Neural crest cell (in vitro differentiated cells): ENCODE data around the gene DYNLRB1. TPM values are rescaled to one million over a fixed set of nuclear protein-coding genes. Genes with fewer than 3 reads are reported as not detected.

ENCODE experiments used
- DNase-seq: peaks from one replicate; pipeline ENCODE4 v3.0.0; 2021; ENCODE audit warnings: low read depth, mixed read lengths, low spot score
- H3K27ac Mint-ChIP-seq: one replicate; pipeline ENCODE4 v1.8.0; 2021; ENCODE audit warnings: mild to moderate bottlenecking, mixed read lengths; ENCODE audit not compliant: unreplicated experiment
- H3K27me3 Mint-ChIP-seq: 2 replicates; pipeline ENCODE4 v1.8.0; 2021; ENCODE audit warnings: low read depth, mild to moderate bottlenecking, mixed read lengths
- H3K36me3 Mint-ChIP-seq: 2 replicates; pipeline ENCODE4 v1.8.0; 2021; ENCODE audit warnings: low read depth, mild to moderate bottlenecking, mixed read lengths
- H3K4me1 Mint-ChIP-seq: 2 replicates; pipeline ENCODE4 v1.8.0; 2021; ENCODE audit warnings: mixed read lengths
- H3K4me3 Mint-ChIP-seq: one replicate; pipeline ENCODE4 v1.8.0; 2021; ENCODE audit warnings: mild to moderate bottlenecking, mixed read lengths
- H3K9me3 Mint-ChIP-seq: 2 replicates; pipeline ENCODE4 v1.8.0; 2021; ENCODE audit warnings: mixed read lengths
- total RNA-seq: library from RNA; stranded (reverse); gene quantifications from 2 replicates; pipeline ENCODE4 v1.2.1, GENCODE V29; 2021
- TF ChIP-seq, protein P1 (sequence below): fragments of 200-600 bp; sonication (generic); conservative IDR thresholded peaks from 2 replicates; pipeline ENCODE4 v1.5.0; 2021; ENCODE audit warnings: antibody characterized with exemption, mild to moderate bottlenecking

Gene DYNLRB1
- total RNA-seq, 1 donor from 2014 or later = 151 TPM

DNA sequence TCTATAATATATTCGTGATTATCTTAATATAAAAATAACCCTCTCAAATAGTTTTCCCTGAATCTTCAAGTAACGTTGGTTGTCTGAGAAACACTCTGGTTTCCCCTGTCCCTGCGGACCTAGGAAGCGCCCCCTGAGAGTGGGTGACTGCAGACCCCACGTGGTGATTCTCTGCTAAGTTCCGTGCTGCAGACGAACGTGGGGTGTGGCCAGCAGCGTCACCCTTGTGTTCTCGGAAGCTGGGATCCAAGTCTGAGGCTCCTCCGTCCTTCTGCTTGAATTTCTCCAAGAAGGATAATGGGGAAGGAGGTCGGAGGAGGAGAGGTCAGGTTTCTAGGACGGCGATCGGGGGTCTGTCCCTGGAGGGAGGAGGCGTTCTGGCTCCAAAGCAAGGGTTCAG lies 25.7 kb downstream of the DYNLRB1 start:
- Mint-ChIP-seq H3K36me3 (peaks cover 18% of the 10 kb centered on the region), H3K27ac (no peak overlapping the region), H3K4me1 (peaks cover 5% of the 10 kb centered on the region), H3K9me3 (no peaks in the 10 kb centered on the region), H3K27me3 (peaks cover 6% of the 10 kb centered on the region), H3K4me3 (no peak overlapping the region)
- no peak for DNase-seq
- TF ChIP-seq, protein P1, sequence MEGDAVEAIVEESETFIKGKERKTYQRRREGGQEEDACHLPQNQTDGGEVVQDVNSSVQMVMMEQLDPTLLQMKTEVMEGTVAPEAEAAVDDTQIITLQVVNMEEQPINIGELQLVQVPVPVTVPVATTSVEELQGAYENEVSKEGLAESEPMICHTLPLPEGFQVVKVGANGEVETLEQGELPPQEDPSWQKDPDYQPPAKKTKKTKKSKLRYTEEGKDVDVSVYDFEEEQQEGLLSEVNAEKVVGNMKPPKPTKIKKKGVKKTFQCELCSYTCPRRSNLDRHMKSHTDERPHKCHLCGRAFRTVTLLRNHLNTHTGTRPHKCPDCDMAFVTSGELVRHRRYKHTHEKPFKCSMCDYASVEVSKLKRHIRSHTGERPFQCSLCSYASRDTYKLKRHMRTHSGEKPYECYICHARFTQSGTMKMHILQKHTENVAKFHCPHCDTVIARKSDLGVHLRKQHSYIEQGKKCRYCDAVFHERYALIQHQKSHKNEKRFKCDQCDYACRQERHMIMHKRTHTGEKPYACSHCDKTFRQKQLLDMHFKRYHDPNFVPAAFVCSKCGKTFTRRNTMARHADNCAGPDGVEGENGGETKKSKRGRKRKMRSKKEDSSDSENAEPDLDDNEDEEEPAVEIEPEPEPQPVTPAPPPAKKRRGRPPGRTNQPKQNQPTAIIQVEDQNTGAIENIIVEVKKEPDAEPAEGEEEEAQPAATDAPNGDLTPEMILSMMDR = no peak

GRCh38 chr20:34542439-34542838 lies 26.2 kb downstream of the DYNLRB1 start:
- Mint-ChIP-seq H3K27me3 (peaks cover 6% of the 10 kb centered on the region), H3K4me3 (no peak overlapping the region), H3K36me3 (peaks cover 14% of the 10 kb centered on the region), H3K9me3 (no peaks in the 10 kb centered on the region), H3K27ac (no peak overlapping the region), H3K4me1 (peaks cover 5% of the 10 kb centered on the region)
- DNase-seq = no peak
- TF ChIP-seq, protein P1 = no peak

GRCh38 chr20:34543463-34544056 lies 27.3 kb downstream of the DYNLRB1 start:
- Mint-ChIP-seq H3K27ac (no peak overlapping the region), H3K4me1 (peaks cover 5% of the 10 kb centered on the region), H3K4me3 (no peak overlapping the region), H3K36me3 (peaks cover 12% of the 10 kb centered on the region), H3K27me3 (peaks cover 6% of the 10 kb centered on the region), H3K9me3 (no peaks in the 10 kb centered on the region)
- TF ChIP-seq, protein P1 = no peak
- no peak for DNase-seq

DNA sequence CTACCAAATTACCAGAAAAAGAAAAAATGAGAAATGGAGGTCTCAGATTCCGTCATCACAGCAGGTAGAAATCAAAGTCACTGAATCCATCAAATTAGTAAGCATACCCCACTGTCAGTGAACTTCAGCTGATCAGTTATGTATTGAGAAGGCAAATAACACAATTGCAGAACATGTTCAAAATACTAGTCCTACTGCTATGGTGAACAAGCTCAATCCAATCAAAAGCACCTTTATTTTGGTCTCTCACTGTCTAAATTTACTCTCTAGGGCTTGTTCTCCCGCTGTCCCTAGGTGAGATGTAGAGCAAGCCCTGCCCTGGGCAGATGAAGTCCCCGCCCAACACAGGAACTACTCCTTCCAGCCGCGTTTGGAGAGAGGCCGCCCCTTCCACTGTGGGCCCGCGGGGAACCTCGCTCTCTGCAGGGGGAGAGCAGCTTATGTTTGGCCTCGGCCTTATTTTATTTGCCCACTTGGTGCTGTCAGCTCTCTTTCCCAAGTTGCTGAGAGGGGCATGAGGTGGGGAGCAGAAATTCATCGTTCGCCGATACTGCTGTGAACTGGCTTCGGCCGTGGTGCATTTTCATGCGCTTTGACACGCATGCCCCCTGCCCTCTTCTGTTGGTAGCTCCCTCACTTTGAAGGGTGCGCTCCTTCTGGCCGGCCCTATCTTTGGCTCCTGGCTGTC lies 28.0 kb downstream of the DYNLRB1 start:
- DNase-seq = no peak
- H3K4me1 Mint-ChIP-seq = peaks cover 5% of the 10 kb centered on the region
- H3K4me3 Mint-ChIP-seq = peak overlapping the region; percentile 3
- no peak overlapping the region for H3K27ac Mint-ChIP-seq
- H3K36me3 Mint-ChIP-seq = peaks cover 8% of the 10 kb centered on the region
- no peaks in the 10 kb centered on the region for H3K9me3 Mint-ChIP-seq
- peaks cover 6% of the 10 kb centered on the region for H3K27me3 Mint-ChIP-seq
- TF ChIP-seq, protein P1 = no peak

DNA sequence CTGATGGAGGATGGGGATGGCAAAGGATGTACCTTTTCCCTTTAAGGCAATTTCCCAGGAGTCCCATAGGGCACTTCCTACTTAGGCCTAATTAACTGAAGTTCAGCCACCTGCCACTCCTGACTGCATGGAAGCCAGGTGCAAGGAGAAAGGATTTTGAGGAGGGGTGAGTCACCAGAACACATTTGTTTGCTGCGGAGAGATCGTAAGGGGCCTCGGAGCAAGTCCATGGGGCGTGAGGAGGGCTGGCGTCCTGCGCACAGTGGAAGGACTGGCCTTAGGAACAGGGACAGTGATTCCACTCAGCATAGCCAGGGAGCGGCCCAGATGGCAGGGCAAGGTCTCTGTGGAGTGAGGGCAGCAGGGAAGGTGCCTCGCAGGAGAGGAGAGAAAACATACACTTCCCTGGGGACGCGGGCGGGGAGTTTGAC lies 30.5 kb downstream of the DYNLRB1 start:
- H3K27ac Mint-ChIP-seq = peak overlapping the region; percentile 72
- no peaks in the 10 kb centered on the region for H3K36me3 Mint-ChIP-seq
- H3K27me3 Mint-ChIP-seq = peaks cover 6% of the 10 kb centered on the region
- H3K4me1 Mint-ChIP-seq = peaks cover 5% of the 10 kb centered on the region
- H3K4me3 Mint-ChIP-seq = no peak overlapping the region
- no peak for DNase-seq
- H3K9me3 Mint-ChIP-seq = no peaks in the 10 kb centered on the region
- TF ChIP-seq, protein P1 = no peak
